IMR-90 (cell line): ENCODE results near the gene GMPPA. TPM values are rescaled to one million over a fixed set of nuclear protein-coding genes. Genes with fewer than 3 reads are reported as not detected.

Experiments used
- ATAC-seq: fragments of 200-7000 bp; cut with Tn5 transposase; 2 replicates; pipeline ENCODE4 v1.9.1; 2020; ENCODE audit warnings: low read depth, mild to moderate bottlenecking, moderate library complexity
- BruUV-seq: library from RNA; stranded (reverse); fragments of 400-500 nt; replicated peaks from 2 replicates; lab custom pipeline; 2021; lab: Mats Ljungman, UMichigan
- CTCF ChIA-PET: fragments of 300-600 bp; formaldehyde crosslinking; extraction: SDS; loops from one replicate; lab custom pipeline; 2021; ENCODE audit warnings: antibody characterized with exemption; lab: Yijun Ruan, JAX
- POLR2A ChIA-PET: fragments of 300-600 bp; sonication (Branson Sonifier 250); formaldehyde crosslinking; loops from one replicate; lab custom pipeline; 2022; ENCODE audit warnings: antibody characterized with exemption; ENCODE audit not compliant: unreplicated experiment; lab: Charles Lee
- DNase-seq: peaks from one replicate; pipeline ENCODE4 v3.0.0; 2013
- H2AFZ ChIP-seq: replicated peaks from 2 replicates; pipeline ENCODE3; 2013; ENCODE audit warnings: low read length, mild to moderate bottlenecking; ENCODE audit not compliant: poor library complexity
- H2AK5ac ChIP-seq: 2 replicates; pipeline ENCODE4 v1.6.1; 2013; ENCODE audit warnings: low read depth, low read length, inconsistent platforms
- H2AK9ac ChIP-seq: replicated peaks from 2 replicates; pipeline ENCODE3; 2013; ENCODE audit warnings: mild to moderate bottlenecking, low read depth, low read length, moderate library complexity; ENCODE audit not compliant: poor library complexity
- H2BK120ac ChIP-seq: 2 replicates; pipeline ENCODE4 v1.6.1; 2013; ENCODE audit warnings: low read depth, low read length, inconsistent platforms
- H2BK15ac ChIP-seq: 3 replicates; pipeline ENCODE4 v1.6.1; 2013; ENCODE audit warnings: low read depth, low read length, inconsistent platforms
- H2BK20ac ChIP-seq: 2 replicates; pipeline ENCODE4 v1.6.1; 2013; ENCODE audit warnings: low read depth, mild to moderate bottlenecking, inconsistent platforms, low read length, moderate library complexity
- H2BK5ac ChIP-seq: 2 replicates; pipeline ENCODE4 v1.6.1; 2013; ENCODE audit warnings: mild to moderate bottlenecking, low read depth, low read length, inconsistent platforms; ENCODE audit not compliant: poor library complexity, severe bottlenecking
- H3K14ac ChIP-seq: replicated peaks from 2 replicates; pipeline ENCODE4 v1.6.1; 2013; ENCODE audit warnings: low read depth, low read length, inconsistent platforms
- H3K18ac ChIP-seq: 2 replicates; pipeline ENCODE4 v1.6.1; 2013; ENCODE audit warnings: low read depth, low read length, control low read depth
- H3K23ac ChIP-seq: 2 replicates; pipeline ENCODE4 v1.6.1; 2013; ENCODE audit warnings: low read depth, low read length, inconsistent platforms
- H3K27ac ChIP-seq: 2 replicates; pipeline ENCODE4 v1.5.1; 2013; ENCODE audit warnings: mild to moderate bottlenecking, control low read depth, low read length; ENCODE audit not compliant: insufficient read depth
- H3K27me3 ChIP-seq: 2 replicates; pipeline ENCODE4 v1.6.1; 2013; ENCODE audit warnings: low read length; ENCODE audit not compliant: control insufficient read depth, insufficient read depth
- H3K36me3 ChIP-seq: 2 replicates; pipeline ENCODE4 v1.6.1; 2013; ENCODE audit warnings: low read length, mixed read lengths; ENCODE audit not compliant: control insufficient read depth, insufficient read depth
- H3K4ac ChIP-seq: 2 replicates; pipeline ENCODE4 v1.6.1; 2013; ENCODE audit warnings: low read depth, low read length, inconsistent platforms
- H3K4me1 ChIP-seq: 2 replicates; pipeline ENCODE4 v1.6.1; 2013; ENCODE audit warnings: low read length, mixed read lengths; ENCODE audit not compliant: control insufficient read depth, insufficient read depth
- H3K4me2 ChIP-seq: 2 replicates; pipeline ENCODE4 v1.6.1; 2013; ENCODE audit warnings: low read depth, mild to moderate bottlenecking, control low read depth, low read length, moderate library complexity
- H3K4me3 ChIP-seq: 2 replicates; pipeline ENCODE4 v1.5.1; 2013; ENCODE audit warnings: low read depth, mild to moderate bottlenecking, control low read depth, low read length, moderate library complexity; ENCODE audit not compliant: insufficient read depth
- H3K56ac ChIP-seq: 2 replicates; pipeline ENCODE4 v1.6.1; 2013; ENCODE audit warnings: low read length, inconsistent platforms; ENCODE audit not compliant: insufficient read depth; ENCODE audit errors: extremely low read depth
- H3K79me1 ChIP-seq, 2 experiments: 2 replicates each; pipeline ENCODE4 v1.6.1; 2013; ENCODE audit warnings: low read length in 2 of 2, inconsistent platforms in 1 of 2, low read depth in 1 of 2
- H3K9ac ChIP-seq: 2 replicates; pipeline ENCODE4 v1.6.1; 2013; ENCODE audit warnings: low read depth, low read length, control low read depth
- H3K9me1 ChIP-seq: 2 replicates; pipeline ENCODE4 v1.6.1; 2013; ENCODE audit warnings: low read length, inconsistent platforms; ENCODE audit not compliant: insufficient read depth
- H3K9me3 ChIP-seq: 2 replicates; pipeline ENCODE4 v1.6.1; 2013; ENCODE audit warnings: low read length; ENCODE audit not compliant: control insufficient read depth, insufficient read depth
- H4K20me1 ChIP-seq: 2 replicates; pipeline ENCODE4 v1.6.1; 2013; ENCODE audit warnings: low read length, inconsistent platforms; ENCODE audit not compliant: insufficient read depth
- H4K5ac ChIP-seq: 2 replicates; pipeline ENCODE4 v1.6.1; 2013; ENCODE audit warnings: mild to moderate bottlenecking, low read depth, low read length, control low read depth
- H4K8ac ChIP-seq, 2 experiments: 2 replicates each; pipeline ENCODE4 v1.6.1; 2013; ENCODE audit warnings: low read depth in 2 of 2, low read length in 2 of 2, control low read depth in 1 of 2, inconsistent platforms in 1 of 2
- H4K91ac ChIP-seq: 2 replicates; pipeline ENCODE4 v1.6.1; 2013; ENCODE audit warnings: low read depth, low read length, inconsistent platforms; ENCODE audit not compliant: insufficient read depth
- BHLHE40 ChIP-seq: fragments of 150-350 bp; IDR thresholded peaks from 2 replicates; pipeline ENCODE4 v1.6.1; 2016; ENCODE audit warnings: mild to moderate bottlenecking, low read depth, low read length
- FOS ChIP-seq: fragments of 150-350 bp; IDR thresholded peaks from 2 replicates; pipeline ENCODE4 v1.6.1; 2016; ENCODE audit warnings: low read depth, low read length
- MAFK ChIP-seq: IDR thresholded peaks from 2 replicates; pipeline ENCODE4 v1.6.1; 2012; ENCODE audit warnings: low read depth, low read length, improper control_type of control experiment
- NFE2L2 ChIP-seq: fragments of 150-350 bp; IDR thresholded peaks from 2 replicates; pipeline ENCODE4 v1.6.1; 2016; ENCODE audit warnings: low read depth, mild to moderate bottlenecking, low read length
- RCOR1 ChIP-seq: IDR thresholded peaks from 2 replicates; pipeline ENCODE4 v1.6.1; 2012; ENCODE audit warnings: mild to moderate bottlenecking, low read length, improper control_type of control experiment; ENCODE audit not compliant: insufficient replicate concordance
- WGBS, 2 experiments: methylation state at CpG; one replicate each; pipeline versions ENCODE4 v1.1.5 to v1.1.7; 2013; ENCODE audit warnings: missing lambda C conversion rate in 2 of 2; ENCODE audit not compliant: insufficient read length in 1 of 2; ENCODE audit errors: extremely low coverage in 2 of 2; 5-methylcytosine and 5-hydroxymethylcytosine counted together
- dilution Hi-C: fragments of 300-500 bp; cut with HindIII; formaldehyde crosslinking; loops from one replicate; pipeline ENCODE4 v1.14.3; 2018; ENCODE audit warnings: low sequenced_read_pairs; ENCODE audit not compliant: unreplicated experiment
- in situ Hi-C: fragments of 300-500 bp; cut with MboI; formaldehyde crosslinking; loops from 3 replicates; pipeline ENCODE4 v1.14.3; 2019; ENCODE audit warnings: low sequenced_read_pairs, inconsistent platforms, mixed read lengths
- intact Hi-C: fragments of 100-400 bp; cut with micrococcal nuclease; formaldehyde crosslinking; loops from 2 replicates; pipeline ENCODE4 v1.10.0; 2022
- polyA plus RNA-seq, 3 experiments: library from polyadenylated mRNA; depleted of rRNA; stranded (reverse); fragments of >200 nt; gene quantifications; 2 replicates each; pipeline ENCODE4 v1.2.3, GENCODE V29; 2012; ENCODE audit warnings: low replicate concordance in 1 of 3
- total RNA-seq: library from RNA; depleted of rRNA; stranded (reverse); fragments of >200 nt; gene quantifications from 2 replicates; pipeline ENCODE4 v1.2.3, GENCODE V29; 2012
- TF ChIP-seq, protein P1 (sequence below): fragments of 150-350 bp; IDR thresholded peaks from 2 replicates; pipeline ENCODE4 v1.6.1; 2016; ENCODE audit warnings: low read depth, mild to moderate bottlenecking, low read length, moderate library complexity, borderline replicate concordance

Gene GMPPA
- total and polyA plus RNA-seq, 2 of the 4 experiments (the other 2 are of a cell fraction) = 103 to 134 TPM

DNA sequence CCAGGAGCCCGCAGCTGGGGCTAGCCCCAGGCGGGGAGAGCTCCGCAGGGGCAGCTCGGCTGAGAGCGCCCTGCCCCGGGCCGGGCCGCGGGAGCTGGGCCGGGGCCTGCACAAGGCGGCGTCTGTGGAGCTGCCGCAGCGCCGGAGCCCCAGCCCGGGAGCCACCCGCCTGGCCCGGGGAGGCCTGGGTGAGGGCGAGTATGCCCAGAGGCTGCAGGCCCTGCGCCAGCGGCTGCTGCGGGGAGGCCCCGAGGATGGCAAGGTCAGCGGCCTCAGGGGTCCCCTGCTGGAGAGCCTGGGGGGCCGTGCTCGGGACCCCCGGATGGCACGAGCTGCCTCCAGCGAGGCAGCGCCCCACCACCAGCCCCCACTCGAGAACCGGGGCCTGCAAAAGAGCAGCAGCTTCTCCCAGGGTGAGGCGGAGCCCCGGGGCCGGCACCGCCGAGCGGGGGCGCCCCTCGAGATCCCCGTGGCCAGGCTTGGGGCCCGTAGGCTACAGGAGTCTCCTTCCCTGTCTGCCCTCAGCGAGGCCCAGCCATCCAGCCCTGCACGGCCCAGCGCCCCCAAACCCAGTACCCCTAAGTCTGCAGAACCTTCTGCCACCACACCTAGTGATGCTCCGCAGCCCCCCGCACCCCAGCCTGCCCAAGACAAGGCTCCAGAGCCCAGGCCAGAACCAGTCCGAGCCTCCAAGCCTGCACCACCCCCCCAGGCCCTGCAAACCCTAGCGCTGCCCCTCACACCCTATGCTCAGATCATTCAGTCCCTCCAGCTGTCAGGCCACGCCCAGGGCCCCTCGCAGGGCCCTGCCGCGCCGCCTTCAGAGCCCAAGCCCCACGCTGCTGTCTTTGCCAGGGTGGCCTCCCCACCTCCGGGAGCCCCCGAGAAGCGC lies 15.0 kb upstream of the GMPPA start:
- Histone ChIP-seq H3K4me1 (no peaks in the 10 kb centered on the region), H3K14ac (no peak overlapping the region), H2BK15ac (no peak overlapping the region), H3K18ac (no peak overlapping the region), H2BK5ac (no peak overlapping the region), H3K56ac (no peak overlapping the region), H2AK9ac (no peak overlapping the region), H2AK5ac (no peak overlapping the region), H4K91ac (no peak overlapping the region), H2AFZ (no peak overlapping the region), H3K4me2 (no peak overlapping the region), H2BK20ac (no peak overlapping the region), H3K9me1 (no peaks in the 10 kb centered on the region), H3K9me3 (no peaks in the 10 kb centered on the region), H3K36me3 (peaks cover 42% of the 10 kb centered on the region), H3K4ac (no peak overlapping the region), H4K20me1 (no peaks in the 10 kb centered on the region), H3K27me3 (no peaks in the 10 kb centered on the region), H4K5ac (no peak overlapping the region), H3K23ac (no peak overlapping the region), H3K4me3 (no peak overlapping the region), H3K79me1 (no peaks in the 10 kb centered on the region), H3K27ac (no peak overlapping the region), H2BK120ac (no peak overlapping the region), H3K9ac (no peak overlapping the region), H4K8ac (no peak overlapping the region)
- ChIA-PET POLR2A (no interaction called here), CTCF (no interaction called here)
- BruUV-seq = no TSS peak
- 72% methylated on average over 48 of the region's 58 CpGs; no CpG with 5 or more reads in 1 of the 2 experiments for WGBS, 2 experiments
- in situ Hi-C loops (no loop called here), dilution Hi-C loops (no loop called here), intact Hi-C loops (no loop called here)
- TF ChIP-seq NFE2L2 (no peak), MAFK (no peak), BHLHE40 (no peak), RCOR1 (no peak), FOS (no peak)
- TF ChIP-seq, protein P1, sequence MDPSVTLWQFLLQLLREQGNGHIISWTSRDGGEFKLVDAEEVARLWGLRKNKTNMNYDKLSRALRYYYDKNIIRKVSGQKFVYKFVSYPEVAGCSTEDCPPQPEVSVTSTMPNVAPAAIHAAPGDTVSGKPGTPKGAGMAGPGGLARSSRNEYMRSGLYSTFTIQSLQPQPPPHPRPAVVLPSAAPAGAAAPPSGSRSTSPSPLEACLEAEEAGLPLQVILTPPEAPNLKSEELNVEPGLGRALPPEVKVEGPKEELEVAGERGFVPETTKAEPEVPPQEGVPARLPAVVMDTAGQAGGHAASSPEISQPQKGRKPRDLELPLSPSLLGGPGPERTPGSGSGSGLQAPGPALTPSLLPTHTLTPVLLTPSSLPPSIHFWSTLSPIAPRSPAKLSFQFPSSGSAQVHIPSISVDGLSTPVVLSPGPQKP = no peak
- DNase-seq = no peak
- no peak; the same call in 1 of the 2 replicates for ATAC-seq
